ENCODE data around the gene TLNRD1.

The TLNRD1 gene

GRCh38 chr15:81054236-81054635, 53.5 kb downstream of the TLNRD1 start:
- no peak for DNase-seq (ENCODE audit: low spot score)

Small RNA genes within 50 kb of the gene (small RNA-seq; reads per million reads assigned to genes)
- 0 reads per million in 2 experiments for gene MIR4514
